Measurements from ENCODE around the gene SUPT20H.
A peak's percentile ranks its signal among the peaks of the same experiment; 100 is the strongest.

DNA sequence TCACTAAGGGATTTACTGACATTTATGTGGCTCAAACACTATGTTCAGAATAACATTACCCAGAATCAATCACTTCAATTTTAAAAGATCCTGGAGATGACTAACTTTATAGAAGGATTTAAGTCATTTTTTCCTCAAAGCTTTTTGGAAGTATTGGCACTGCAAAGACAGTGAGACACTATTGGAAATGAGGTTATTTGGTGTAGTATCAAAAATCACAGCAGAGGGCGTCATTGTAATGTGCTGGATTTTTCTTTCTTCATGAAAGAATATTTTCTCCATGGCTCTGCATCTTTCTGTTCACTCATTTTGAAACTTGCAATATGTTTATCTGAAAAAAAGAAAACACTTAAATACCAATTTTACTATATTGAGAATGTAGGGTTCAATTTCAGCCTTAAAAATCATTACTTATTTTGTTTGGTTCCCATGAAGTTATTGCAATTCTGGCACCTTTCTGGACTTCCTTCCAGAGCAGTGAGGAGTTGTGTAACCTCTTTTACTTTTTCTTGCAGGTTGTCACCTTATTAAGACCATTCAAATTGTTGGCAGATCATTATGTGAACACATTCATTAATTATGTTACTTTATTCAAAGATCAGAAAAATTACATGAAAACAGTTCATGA, 49.7 kb upstream of the SUPT20H start:
- TF ChIP-seq, protein P1, sequence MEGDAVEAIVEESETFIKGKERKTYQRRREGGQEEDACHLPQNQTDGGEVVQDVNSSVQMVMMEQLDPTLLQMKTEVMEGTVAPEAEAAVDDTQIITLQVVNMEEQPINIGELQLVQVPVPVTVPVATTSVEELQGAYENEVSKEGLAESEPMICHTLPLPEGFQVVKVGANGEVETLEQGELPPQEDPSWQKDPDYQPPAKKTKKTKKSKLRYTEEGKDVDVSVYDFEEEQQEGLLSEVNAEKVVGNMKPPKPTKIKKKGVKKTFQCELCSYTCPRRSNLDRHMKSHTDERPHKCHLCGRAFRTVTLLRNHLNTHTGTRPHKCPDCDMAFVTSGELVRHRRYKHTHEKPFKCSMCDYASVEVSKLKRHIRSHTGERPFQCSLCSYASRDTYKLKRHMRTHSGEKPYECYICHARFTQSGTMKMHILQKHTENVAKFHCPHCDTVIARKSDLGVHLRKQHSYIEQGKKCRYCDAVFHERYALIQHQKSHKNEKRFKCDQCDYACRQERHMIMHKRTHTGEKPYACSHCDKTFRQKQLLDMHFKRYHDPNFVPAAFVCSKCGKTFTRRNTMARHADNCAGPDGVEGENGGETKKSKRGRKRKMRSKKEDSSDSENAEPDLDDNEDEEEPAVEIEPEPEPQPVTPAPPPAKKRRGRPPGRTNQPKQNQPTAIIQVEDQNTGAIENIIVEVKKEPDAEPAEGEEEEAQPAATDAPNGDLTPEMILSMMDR (IDR thresholded peaks at IDR 0.05 in 2 of 3, conservative IDR thresholded peaks at IDR 0.05 in 1 of 3; ENCODE audit: control insufficient read depth in 2 of 3, extremely low read depth in 1 of 3, insufficient read depth in 1 of 3, low read depth in 3 of 3, low read length in 3 of 3): peak; percentile 23 to 42 (median 41); a peak in 5 of 6 replicates
- no peak for TF ChIP-seq NFYB (IDR thresholded peaks at IDR 0.05; ENCODE audit: insufficient read depth, low read depth, low read length)
- no peak for TF ChIP-seq MYC (IDR thresholded peaks at IDR 0.05; ENCODE audit: insufficient read depth, insufficient read length, insufficient replicate concordance, low read length, severe bottlenecking)
- TF ChIP-seq SREBF2 (IDR thresholded peaks at IDR 0.05; ENCODE audit: low read length): no peak
- TF ChIP-seq ZNF384 (IDR thresholded peaks at IDR 0.05; ENCODE audit: borderline replicate concordance, low read depth, low read length): no peak
- TF ChIP-seq, protein P2, sequence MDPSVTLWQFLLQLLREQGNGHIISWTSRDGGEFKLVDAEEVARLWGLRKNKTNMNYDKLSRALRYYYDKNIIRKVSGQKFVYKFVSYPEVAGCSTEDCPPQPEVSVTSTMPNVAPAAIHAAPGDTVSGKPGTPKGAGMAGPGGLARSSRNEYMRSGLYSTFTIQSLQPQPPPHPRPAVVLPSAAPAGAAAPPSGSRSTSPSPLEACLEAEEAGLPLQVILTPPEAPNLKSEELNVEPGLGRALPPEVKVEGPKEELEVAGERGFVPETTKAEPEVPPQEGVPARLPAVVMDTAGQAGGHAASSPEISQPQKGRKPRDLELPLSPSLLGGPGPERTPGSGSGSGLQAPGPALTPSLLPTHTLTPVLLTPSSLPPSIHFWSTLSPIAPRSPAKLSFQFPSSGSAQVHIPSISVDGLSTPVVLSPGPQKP (IDR thresholded peaks at IDR 0.05; ENCODE audit: low read depth, low read length): no peak
- peak; percentile 52 for TF ChIP-seq RAD21 (IDR thresholded peaks at IDR 0.05; ENCODE audit: insufficient read depth, low read depth, low read length)
- TF ChIP-seq PAX8 (IDR thresholded peaks at IDR 0.05): no peak
- TF ChIP-seq STAT3 (IDR thresholded peaks at IDR 0.05; ENCODE audit: low read depth, low read length): no peak

All from GM12878 (cell line).